ENCODE measurements around the gene SLAMF9.

Gene SLAMF9

GRCh38 chr1:159934136-159935039 is 19.6 kb downstream of the SLAMF9 start:
- TF ChIP-seq, protein P1, sequence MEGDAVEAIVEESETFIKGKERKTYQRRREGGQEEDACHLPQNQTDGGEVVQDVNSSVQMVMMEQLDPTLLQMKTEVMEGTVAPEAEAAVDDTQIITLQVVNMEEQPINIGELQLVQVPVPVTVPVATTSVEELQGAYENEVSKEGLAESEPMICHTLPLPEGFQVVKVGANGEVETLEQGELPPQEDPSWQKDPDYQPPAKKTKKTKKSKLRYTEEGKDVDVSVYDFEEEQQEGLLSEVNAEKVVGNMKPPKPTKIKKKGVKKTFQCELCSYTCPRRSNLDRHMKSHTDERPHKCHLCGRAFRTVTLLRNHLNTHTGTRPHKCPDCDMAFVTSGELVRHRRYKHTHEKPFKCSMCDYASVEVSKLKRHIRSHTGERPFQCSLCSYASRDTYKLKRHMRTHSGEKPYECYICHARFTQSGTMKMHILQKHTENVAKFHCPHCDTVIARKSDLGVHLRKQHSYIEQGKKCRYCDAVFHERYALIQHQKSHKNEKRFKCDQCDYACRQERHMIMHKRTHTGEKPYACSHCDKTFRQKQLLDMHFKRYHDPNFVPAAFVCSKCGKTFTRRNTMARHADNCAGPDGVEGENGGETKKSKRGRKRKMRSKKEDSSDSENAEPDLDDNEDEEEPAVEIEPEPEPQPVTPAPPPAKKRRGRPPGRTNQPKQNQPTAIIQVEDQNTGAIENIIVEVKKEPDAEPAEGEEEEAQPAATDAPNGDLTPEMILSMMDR (IDR thresholded peaks at IDR 0.05; ENCODE audit: low read depth, low read length), result no peak
- no peak for DNase-seq (ENCODE audit: extremely low read depth, low read depth)

DNA sequence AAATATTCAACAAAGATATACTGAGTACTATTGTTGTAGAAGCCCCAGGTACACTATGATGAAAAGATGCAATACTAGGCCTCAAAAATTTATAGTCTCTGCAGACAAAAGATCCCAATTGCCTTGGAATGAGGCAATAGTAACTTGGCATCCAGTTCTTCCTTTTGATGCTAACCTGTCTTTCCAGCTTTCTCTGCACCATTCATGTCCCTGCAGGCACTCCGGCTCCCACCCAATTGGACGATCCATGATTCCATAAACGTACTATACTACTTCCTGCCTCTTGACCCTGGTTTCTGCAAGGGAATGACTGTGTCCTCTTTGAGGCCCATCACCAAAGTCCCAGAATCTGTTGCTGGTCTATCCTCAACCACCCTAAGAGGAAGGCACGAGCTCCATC is 20.7 kb downstream of the SLAMF9 start:
- TF ChIP-seq, protein P1 (IDR thresholded peaks at IDR 0.05; ENCODE audit: low read depth, low read length), result no peak
- no peak for DNase-seq (ENCODE audit: extremely low read depth, low read depth)

DNA sequence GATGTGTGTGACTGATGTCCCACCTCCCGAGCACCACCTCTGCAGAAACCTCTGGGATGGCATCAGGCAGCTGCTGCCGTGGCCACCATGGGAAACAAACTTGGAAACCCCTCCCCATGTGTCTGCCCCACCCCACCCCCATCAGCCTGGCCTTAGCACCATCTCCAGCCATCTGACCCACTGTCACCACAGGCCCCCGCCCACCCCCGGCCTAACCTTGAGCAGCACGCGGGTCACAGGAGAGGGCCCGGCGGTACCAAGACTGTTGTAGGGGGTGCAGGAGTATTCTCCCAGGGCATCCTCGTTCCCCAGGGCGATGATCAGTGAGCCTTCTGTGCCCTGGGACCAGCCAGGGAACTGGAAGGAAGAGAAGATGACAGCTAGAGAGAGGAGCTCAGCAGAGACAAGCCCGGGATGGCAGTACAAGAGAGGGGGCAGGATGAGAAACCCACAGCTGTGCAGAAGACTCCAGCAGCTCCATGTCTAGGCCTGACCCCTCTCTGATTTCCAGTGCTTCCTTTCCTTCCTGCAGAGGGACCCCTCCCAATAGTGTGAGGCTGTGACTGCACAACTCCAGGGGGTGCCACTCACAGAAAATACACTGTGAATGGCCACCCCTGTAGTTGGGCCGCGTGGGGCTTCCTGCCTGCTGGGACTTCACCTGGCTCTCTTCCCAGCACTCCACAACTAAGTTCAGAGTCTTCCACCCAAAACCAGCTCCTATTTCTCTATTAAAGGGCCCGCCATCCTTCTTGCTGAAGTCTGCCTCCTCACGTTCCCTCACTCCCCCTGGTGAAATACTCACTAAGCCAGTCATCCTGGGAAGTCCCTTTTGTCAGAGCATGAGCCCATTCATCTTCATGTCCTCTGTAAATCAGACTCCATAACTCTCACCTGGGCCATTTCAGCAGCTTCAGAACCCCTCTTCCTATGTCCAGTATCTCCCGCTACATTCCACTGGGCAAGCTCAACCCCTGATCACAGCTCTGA is 21.4 kb downstream of the SLAMF9 start:
- DNase-seq (ENCODE audit: extremely low read depth, low read depth), result no peak
- TF ChIP-seq, protein P1 (IDR thresholded peaks at IDR 0.05; ENCODE audit: low read depth, low read length), result no peak

DNA sequence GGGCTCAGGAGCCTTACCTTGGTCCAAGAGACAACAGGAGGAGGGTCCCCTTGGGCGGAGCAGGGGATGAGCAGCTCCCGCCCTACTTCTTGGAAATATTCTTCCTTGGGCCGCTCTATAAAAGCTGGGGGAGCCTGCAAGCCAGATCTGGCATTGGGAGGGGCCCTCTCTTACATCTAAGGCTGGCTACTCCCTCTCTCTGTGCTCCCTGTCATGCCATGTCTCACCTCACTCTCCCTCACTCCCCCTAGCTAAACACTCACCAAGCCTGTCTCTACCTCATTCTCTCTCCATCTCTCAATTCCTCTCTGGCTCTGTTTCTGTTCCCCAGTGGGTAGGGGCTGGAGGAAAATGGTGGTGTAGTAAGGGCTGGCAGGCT is 22.3 kb downstream of the SLAMF9 start:
- DNase-seq (ENCODE audit: extremely low read depth, low read depth), result no peak
- TF ChIP-seq, protein P1 (IDR thresholded peaks at IDR 0.05; ENCODE audit: low read depth, low read length), result no peak

DNA sequence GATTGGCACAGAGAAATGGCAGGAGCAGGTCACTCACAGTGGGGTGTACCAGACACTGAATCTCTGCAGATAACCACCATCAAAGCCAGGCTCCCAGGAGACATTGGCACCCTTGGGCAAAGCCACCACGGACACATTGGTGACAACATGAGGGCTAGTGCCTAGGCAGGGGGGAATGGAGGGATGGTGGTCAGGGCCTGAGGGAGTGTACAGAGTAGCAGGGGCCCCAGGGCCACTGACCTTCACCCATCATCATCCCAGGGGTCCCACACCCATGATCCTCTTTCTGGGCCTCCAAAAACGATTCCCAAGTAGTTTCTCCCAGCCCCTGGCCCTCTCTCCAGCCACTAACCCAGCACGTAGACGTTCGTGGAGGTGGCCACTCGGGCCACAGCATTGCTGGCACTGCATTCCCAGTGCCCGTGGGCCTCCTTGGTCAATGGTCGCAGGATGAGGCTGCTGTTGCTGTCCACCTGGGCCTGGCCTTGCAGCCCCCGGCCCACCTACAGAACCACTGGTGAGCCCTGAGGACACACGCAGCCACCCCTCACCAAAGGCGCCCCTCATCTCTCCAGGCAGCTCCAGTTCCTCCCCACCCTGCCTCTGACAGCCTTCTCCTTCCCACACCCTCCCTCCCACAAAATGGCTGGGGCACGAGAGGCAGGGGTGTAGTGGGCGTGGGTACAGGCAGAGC is 22.8 kb downstream of the SLAMF9 start:
- TF ChIP-seq, protein P1 (IDR thresholded peaks at IDR 0.05; ENCODE audit: low read depth, low read length), result no peak
- no peak for DNase-seq (ENCODE audit: extremely low read depth, low read depth)

GRCh38 chr1:159930634-159931033 is 23.4 kb downstream of the SLAMF9 start:
- TF ChIP-seq, protein P1 (IDR thresholded peaks at IDR 0.05; ENCODE audit: low read depth, low read length), result no peak
- no peak for DNase-seq (ENCODE audit: extremely low read depth, low read depth)

Data from AG09319 (cell line).